GM12875 (cell line): Measurements from ENCODE around the gene NDUFB3.
"Not testable (repeated sequence)": the region's sequence is repeated elsewhere in the genome, so short reads cannot be mapped to it uniquely, and the experiment has no call there.

ENCODE experiments used
- H3K4me3 ChIP-seq: one replicate; pipeline ENCODE4 v1.5.1; 2011; ENCODE audit warnings: low read depth, low read length, control low read depth
- TF ChIP-seq, protein P1 (sequence below): IDR thresholded peaks from 2 replicates; pipeline ENCODE4 v1.5.1; 2011; ENCODE audit warnings: low read depth, mild to moderate bottlenecking, control low read depth, inconsistent platforms, low read length, moderate library complexity, borderline replicate concordance; ENCODE audit not compliant: insufficient read depth

The NDUFB3 gene

DNA sequence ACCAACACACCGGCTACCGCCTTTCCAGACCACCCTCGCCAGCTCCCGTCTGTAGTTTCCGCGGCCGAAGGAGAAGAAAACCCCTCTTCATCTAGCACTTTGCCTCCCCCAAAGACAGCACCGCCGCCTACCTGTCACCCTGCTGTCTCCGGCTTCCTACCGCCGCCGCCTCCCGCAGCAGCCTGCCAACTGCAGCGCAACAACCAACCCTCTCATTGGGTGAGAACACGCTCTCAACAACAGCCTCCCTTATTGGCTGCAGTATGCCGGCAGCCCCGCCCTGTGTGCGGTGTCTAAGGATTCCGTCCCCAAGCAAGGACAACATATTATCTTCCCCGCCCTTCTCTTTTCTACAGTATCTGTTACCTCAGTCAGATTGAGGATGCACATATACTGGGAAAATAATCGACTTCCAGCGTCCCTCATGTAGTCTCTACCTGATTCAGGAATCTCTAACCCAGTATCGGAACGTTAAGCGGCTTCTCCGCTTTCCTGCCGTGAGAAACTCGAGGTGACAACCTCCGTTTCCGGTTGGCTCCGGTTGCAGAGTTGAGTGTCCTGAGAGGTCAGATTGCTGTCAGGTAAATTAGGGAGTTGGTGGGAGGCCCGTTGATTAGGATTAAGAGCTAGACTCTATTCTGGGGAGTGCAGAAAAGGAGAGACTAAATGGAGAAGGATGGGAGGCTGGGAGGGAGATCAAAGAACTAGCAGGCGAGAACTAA is at the start of gene NDUFB3, which contains the start of gene HYCC2:
NDUFB3 (plus strand) TSS at position 523 of the 722 bp plus-strand sequence. CDS start 6,882 bp downstream, outside the sequence.
HYCC2 (minus strand) TSS at position 193 of the 722 bp plus-strand sequence. CDS start 47,662 bp downstream, outside the sequence.
- peak within 1 kb of the TSS; percentile 79 for H3K4me3 ChIP-seq
- TF ChIP-seq, protein P1, sequence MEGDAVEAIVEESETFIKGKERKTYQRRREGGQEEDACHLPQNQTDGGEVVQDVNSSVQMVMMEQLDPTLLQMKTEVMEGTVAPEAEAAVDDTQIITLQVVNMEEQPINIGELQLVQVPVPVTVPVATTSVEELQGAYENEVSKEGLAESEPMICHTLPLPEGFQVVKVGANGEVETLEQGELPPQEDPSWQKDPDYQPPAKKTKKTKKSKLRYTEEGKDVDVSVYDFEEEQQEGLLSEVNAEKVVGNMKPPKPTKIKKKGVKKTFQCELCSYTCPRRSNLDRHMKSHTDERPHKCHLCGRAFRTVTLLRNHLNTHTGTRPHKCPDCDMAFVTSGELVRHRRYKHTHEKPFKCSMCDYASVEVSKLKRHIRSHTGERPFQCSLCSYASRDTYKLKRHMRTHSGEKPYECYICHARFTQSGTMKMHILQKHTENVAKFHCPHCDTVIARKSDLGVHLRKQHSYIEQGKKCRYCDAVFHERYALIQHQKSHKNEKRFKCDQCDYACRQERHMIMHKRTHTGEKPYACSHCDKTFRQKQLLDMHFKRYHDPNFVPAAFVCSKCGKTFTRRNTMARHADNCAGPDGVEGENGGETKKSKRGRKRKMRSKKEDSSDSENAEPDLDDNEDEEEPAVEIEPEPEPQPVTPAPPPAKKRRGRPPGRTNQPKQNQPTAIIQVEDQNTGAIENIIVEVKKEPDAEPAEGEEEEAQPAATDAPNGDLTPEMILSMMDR, result peak; percentile 38; the same call in 1 of the 2 replicates

DNA sequence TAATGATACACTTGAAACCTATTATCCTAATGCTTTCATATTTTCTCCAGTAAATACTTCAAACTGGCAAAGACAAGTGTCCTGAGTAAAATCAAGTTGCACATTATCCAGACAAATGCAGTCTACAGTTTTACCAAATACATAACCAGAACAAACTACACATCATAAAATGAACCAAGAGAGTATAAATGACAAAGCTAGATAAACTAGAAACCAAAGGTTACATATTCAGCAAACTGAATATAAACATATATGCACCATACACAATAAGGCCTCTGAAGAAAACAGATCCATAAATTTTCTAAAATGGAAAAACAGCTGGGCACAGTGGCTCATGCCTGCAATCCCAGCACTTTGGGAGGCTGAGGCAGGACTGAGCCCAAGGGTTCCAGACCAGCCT is 47.3 kb upstream of the NDUFB3 start:
- no peak overlapping the region for H3K4me3 ChIP-seq
- TF ChIP-seq, protein P1, result no peak

DNA sequence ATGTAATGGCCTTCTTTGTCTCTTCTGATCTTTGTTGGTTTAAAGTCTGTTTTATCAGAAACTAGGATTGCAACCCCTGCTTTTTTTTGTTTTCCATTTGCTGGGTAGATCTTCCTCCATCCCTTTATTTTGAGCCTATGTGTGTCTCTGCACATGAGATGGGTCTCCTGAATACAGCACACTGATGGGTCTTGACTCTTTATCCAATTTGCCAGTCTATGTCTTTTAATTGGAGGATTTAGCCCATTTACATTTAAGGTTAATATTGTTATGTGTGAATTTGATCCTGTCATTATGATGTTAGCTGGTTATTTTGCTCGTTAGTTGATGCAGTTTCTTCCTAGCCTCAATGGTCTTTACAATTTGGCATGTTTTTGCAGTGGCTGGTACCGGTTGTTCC is 37.4 kb upstream of the NDUFB3 start:
- H3K4me3 ChIP-seq, result not testable (repeated sequence)

DNA sequence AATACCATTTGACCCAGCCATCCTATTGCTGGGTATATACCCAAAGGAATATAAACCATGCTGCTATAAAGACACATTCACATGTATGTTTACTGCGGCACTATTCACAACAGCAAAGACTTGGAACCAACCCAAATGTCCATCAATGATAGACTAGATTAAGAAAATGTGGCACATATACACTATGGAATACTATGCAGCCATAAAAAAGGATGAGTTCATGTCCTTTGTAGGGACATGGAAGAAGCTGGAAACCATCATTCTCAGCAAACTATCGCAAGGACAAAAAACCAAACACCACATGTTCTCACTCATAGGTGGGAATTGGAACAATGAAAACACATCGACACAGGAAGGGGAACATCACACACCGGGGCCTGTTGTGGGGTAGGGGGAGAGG is 33.4 kb upstream of the NDUFB3 start:
- H3K4me3 ChIP-seq, result not testable (repeated sequence)

DNA sequence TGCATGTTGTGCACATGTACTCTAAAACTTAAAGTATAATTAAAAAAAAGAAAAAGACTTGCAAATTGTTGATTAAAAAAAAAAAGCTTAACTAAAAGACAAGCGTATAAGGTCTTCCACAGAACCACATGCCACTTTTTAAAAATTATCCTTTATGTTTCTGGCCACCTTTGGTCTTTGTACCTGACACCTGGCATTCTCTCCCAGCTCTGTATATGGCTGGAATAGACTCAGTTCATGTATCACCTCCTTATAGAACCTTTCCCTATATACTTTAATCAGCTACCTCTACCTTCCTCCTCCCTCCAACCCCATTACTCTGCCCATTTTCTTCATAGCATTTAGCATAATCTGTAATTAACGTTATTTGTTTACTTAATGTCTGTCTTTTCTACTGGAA is 32.9 kb upstream of the NDUFB3 start:
- no peak overlapping the region for H3K4me3 ChIP-seq
- TF ChIP-seq, protein P1, result no peak

DNA sequence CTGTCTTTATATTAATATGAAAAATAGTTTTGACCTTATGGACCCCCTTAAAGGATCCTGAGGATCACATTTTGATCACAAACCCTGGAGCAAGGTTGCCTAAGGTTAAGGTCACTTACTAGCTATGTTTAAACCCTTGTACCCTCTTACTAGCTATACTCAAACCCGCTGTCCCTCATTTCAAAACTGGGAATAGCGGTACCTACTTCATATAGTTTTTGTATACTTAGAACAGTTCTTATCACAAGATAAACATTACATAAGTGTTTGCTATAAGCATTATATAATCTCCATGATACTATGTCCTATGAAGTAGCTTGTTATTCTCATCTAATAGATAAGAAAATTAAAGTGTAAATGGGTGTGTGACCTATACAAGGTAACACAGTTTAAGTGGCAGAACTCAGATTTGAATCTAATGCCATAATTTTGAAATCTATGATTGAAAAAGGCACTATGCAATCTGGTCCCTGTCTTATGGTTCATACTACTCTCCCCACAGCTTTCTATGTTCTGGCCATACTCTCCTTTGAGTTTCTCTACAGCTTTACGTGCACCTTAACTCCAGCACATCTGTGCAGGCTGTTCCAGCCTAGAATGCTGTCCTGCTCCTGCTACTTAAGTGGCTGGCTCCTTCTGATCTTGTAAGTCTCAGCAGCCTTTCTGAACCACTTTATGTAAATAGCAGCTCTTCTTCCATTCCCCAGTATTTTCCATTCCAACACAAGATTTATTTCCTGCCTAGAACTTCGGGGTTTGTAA is 30.8 kb upstream of the NDUFB3 start:
- TF ChIP-seq, protein P1, result no peak
- no peak overlapping the region for H3K4me3 ChIP-seq

DNA sequence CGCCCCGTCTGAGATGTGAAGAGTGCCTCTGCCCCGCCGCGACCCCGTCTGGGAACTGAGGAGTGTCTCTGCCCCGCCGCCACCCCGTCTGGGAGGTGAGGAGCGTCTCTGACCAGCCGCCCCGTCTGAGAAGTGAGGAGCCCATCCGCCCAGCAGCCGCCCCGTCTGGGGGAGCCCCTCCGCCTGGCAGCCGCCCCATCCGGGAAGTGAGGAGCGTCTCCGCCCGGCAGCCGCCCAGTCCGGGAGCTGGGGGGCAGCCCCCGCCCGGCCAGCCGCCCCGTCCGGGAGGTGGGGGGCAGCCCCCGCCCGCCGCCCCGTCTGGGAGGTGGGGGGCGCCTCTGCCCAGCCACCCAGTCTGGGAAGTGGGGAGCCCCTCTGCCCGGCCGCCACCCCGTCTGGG is 29.4 kb upstream of the NDUFB3 start:
- H3K4me3 ChIP-seq, result not testable (repeated sequence)

DNA sequence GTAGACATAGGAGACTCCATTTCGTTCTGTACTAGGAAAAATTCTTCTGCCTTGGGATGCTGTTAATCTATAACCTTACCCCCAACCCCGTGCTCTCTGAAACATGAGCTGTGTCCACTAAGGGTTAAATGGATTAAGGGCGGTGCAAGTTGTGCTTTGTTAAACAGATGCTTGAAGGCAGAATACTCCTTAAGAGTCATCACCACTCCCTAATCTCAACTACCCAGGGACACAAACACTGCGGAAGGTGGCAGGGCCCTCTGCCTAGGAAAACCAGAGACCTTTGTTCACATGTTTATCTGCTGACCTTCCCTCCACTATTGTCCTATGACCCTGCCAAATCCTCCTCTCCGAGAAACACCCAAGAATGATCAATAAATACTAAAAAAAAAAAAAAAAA is 28.8 kb upstream of the NDUFB3 start:
- not testable (repeated sequence) for H3K4me3 ChIP-seq

DNA sequence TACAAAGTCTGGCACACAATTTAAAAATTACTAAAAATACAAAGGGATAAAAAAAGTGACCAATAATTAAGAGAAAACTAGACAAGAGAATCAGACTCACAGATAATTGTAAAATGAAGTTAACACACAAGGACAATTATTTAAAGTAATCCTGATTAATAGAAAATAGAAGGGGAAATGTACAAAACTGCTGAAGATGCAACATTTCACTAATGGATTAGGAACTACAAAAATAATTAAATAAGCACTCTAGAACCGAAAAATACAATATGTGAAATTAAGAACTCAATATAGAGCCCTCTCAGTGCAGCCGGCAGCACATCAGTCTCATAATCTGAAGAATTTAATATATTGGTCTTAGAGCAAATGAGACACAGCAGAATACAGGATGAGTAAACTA is 24.9 kb upstream of the NDUFB3 start:
- TF ChIP-seq, protein P1, result no peak
- no peak overlapping the region for H3K4me3 ChIP-seq
